Osteocyte (in vitro differentiated cells): Measurements from ENCODE around the gene CETP. TPM values are rescaled to one million over a fixed set of nuclear protein-coding genes. Genes with fewer than 3 reads are reported as not detected.

Experiments
- DNase-seq: peaks from one replicate; pipeline ENCODE4 v3.0.0; 2021; ENCODE audit warnings: mixed read lengths; ENCODE audit not compliant: unreplicated experiment; ENCODE audit errors: extremely low spot score
- H3K27ac Mint-ChIP-seq: one replicate; pipeline ENCODE4 v1.8.0; 2021; ENCODE audit warnings: mild to moderate bottlenecking, mixed read lengths; ENCODE audit not compliant: unreplicated experiment
- H3K27me3 Mint-ChIP-seq: one replicate; pipeline ENCODE4 v1.8.0; 2021; ENCODE audit warnings: mixed read lengths; ENCODE audit not compliant: unreplicated experiment
- H3K36me3 Mint-ChIP-seq: one replicate; pipeline ENCODE4 v1.8.0; 2021; ENCODE audit warnings: mixed read lengths; ENCODE audit not compliant: unreplicated experiment
- H3K4me1 Mint-ChIP-seq: one replicate; pipeline ENCODE4 v1.8.0; 2021; ENCODE audit warnings: mixed read lengths; ENCODE audit not compliant: unreplicated experiment
- H3K4me3 Mint-ChIP-seq: one replicate; pipeline ENCODE4 v1.8.0; 2021; ENCODE audit warnings: mild to moderate bottlenecking, moderate library complexity, mixed read lengths; ENCODE audit not compliant: unreplicated experiment
- H3K9me3 Mint-ChIP-seq: one replicate; pipeline ENCODE4 v1.8.0; 2021; ENCODE audit warnings: mixed read lengths; ENCODE audit not compliant: unreplicated experiment
- total RNA-seq: library from RNA; stranded (reverse); gene quantifications from 2 replicates; pipeline ENCODE4 v1.2.1, GENCODE V29; 2021
- TF ChIP-seq, protein P1 (sequence below): fragments of 200-600 bp; sonication (generic); IDR thresholded peaks from 2 replicates; pipeline ENCODE4 v1.5.0; 2021; ENCODE audit warnings: antibody characterized with exemption, mild to moderate bottlenecking, moderate library complexity

The CETP gene
- total RNA-seq, 1 donor from 2014 or later = not detected

DNA sequence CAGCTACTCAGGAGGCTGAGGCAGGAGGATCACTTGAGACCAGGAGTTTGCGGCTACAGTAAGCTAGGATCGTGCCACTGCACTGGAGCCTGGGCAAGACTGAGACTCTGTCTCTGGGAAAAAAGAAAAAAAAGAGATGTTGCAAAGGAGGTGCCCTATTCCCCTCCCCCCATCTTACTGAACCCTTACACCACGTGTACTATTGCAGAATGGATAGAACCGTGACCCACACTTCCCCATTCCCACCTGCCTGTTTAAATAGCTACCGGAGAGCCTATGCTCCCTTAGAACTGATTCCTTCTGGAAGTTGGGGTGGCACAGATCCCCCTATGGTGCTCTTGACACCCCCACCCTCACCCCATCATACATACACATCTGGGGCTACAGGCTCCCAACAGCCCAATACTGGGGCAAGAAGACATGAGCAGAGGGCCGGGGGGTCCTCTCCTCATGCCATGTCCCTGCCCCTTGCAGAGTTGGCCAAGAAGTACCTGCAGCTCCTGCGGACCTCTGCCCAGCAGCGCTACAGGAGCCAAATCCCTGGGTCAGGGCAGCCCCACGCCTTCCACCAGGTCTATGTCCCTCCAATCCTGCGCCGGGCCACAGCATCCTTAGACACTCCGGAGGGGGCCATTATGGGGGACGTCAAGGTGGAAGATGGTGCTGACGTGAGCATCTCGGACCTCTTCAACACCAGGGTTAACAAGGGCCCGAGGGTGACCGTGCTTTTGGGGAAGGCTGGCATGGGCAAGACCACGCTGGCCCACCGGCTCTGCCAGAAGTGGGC, 63.3 kb downstream of the CETP start:
- H3K9me3 Mint-ChIP-seq = no peaks in the 10 kb centered on the region
- TF ChIP-seq, protein P1, sequence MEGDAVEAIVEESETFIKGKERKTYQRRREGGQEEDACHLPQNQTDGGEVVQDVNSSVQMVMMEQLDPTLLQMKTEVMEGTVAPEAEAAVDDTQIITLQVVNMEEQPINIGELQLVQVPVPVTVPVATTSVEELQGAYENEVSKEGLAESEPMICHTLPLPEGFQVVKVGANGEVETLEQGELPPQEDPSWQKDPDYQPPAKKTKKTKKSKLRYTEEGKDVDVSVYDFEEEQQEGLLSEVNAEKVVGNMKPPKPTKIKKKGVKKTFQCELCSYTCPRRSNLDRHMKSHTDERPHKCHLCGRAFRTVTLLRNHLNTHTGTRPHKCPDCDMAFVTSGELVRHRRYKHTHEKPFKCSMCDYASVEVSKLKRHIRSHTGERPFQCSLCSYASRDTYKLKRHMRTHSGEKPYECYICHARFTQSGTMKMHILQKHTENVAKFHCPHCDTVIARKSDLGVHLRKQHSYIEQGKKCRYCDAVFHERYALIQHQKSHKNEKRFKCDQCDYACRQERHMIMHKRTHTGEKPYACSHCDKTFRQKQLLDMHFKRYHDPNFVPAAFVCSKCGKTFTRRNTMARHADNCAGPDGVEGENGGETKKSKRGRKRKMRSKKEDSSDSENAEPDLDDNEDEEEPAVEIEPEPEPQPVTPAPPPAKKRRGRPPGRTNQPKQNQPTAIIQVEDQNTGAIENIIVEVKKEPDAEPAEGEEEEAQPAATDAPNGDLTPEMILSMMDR = no peak
- no peak overlapping the region for H3K4me3 Mint-ChIP-seq
- no peak overlapping the region for H3K27ac Mint-ChIP-seq
- no peak for DNase-seq
- peaks cover 17% of the 10 kb centered on the region for H3K36me3 Mint-ChIP-seq
- no peaks in the 10 kb centered on the region for H3K4me1 Mint-ChIP-seq
- H3K27me3 Mint-ChIP-seq = no peaks in the 10 kb centered on the region

DNA sequence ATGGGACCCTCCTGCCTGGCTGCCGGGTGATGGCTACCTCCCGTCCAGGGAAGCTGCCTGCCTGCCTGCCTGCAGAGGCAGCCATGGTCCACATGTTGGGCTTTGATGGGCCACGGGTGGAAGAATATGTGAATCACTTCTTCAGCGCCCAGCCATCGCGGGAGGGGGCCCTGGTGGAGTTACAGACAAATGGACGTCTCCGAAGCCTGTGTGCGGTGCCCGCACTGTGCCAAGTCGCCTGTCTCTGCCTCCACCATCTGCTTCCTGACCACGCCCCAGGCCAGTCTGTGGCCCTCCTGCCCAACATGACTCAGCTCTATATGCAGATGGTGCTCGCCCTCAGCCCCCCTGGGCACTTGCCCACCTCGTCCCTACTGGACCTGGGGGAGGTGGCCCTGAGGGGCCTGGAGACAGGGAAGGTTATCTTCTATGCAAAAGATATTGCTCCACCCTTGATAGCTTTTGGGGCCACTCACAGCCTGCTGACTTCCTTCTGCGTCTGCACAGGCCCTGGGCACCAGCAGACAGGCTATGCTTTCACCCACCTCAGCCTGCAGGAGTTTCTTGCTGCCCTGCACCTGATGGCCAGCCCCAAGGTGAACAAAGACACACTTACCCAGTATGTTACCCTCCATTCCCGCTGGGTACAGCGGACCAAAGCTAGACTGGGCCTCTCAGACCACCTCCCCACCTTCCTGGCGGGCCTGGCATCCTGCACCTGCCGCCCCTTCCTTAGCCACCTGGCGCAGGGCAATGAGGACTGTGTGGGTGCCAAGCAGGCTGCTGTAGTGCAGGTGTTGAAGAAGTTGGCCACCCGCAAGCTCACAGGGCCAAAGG, 64.4 kb downstream of the CETP start:
- Mint-ChIP-seq H3K27ac (no peak overlapping the region), H3K4me1 (no peaks in the 10 kb centered on the region), H3K27me3 (no peaks in the 10 kb centered on the region), H3K36me3 (peaks cover 10% of the 10 kb centered on the region), H3K4me3 (no peak overlapping the region), H3K9me3 (no peaks in the 10 kb centered on the region)
- TF ChIP-seq, protein P1 = no peak
- no peak for DNase-seq

DNA sequence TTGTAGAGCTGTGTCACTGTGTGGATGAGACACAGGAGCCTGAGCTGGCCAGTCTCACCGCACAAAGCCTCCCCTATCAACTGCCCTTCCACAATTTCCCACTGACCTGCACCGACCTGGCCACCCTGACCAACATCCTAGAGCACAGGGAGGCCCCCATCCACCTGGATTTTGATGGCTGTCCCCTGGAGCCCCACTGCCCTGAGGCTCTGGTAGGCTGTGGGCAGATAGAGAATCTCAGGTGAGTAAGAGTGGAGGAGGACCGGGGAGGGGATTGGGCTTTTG, 65.0 kb downstream of the CETP start:
- no peak overlapping the region for H3K4me3 Mint-ChIP-seq
- no peak for DNase-seq
- TF ChIP-seq, protein P1 = no peak
- H3K36me3 Mint-ChIP-seq = peaks cover 6% of the 10 kb centered on the region
- H3K27me3 Mint-ChIP-seq = no peaks in the 10 kb centered on the region
- H3K4me1 Mint-ChIP-seq = no peaks in the 10 kb centered on the region
- no peaks in the 10 kb centered on the region for H3K9me3 Mint-ChIP-seq
- H3K27ac Mint-ChIP-seq = no peak overlapping the region

DNA sequence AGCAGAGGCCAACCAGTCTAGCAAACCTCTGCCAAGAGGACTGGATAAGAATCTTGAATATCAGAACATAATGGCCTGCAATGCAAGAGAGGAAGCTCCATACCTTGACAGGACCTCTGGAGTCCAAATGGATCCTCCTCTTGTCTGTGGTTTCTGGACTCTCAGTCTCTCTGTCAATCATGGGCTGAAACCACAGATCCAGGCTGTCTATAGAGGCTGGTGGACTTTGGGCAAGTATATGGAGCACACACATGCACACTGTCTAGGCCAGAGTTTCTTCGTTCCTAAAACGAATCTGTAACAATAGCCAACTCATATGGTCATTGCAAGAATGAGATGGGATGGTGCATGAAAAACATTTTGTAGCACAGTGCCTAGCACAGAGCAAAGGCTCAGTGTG, 65.3 kb downstream of the CETP start:
- no peaks in the 10 kb centered on the region for H3K27me3 Mint-ChIP-seq
- no peak for DNase-seq
- TF ChIP-seq, protein P1 = no peak
- H3K9me3 Mint-ChIP-seq = no peaks in the 10 kb centered on the region
- H3K36me3 Mint-ChIP-seq = peaks cover 6% of the 10 kb centered on the region
- no peaks in the 10 kb centered on the region for H3K4me1 Mint-ChIP-seq
- no peak overlapping the region for H3K27ac Mint-ChIP-seq
- no peak overlapping the region for H3K4me3 Mint-ChIP-seq

DNA sequence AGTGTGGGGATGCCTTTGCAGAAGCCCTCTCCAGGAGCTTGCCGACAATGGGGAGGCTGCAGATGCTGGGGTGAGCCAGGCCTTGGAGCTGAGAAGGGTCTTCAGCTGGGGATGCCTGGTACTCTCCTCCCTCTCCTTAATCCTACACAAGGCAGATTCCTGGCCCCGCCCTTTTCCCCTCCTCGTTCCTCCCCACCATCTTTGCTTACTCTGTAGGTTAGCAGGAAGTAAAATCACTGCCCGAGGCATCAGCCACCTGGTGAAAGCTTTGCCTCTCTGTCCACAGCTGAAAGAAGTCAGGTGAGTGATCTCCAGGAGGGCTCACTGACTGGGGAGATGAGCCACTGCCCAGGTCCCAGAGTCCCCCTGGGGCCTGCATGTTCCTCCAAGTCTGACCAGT, 66.3 kb downstream of the CETP start:
- TF ChIP-seq, protein P1 = no peak
- Mint-ChIP-seq H3K27ac (no peak overlapping the region), H3K4me3 (no peak overlapping the region), H3K9me3 (no peaks in the 10 kb centered on the region), H3K4me1 (no peaks in the 10 kb centered on the region), H3K27me3 (no peaks in the 10 kb centered on the region), H3K36me3 (no peaks in the 10 kb centered on the region)
- DNase-seq = no peak
